ENCODE data around the gene AKAP17A.

AKAP17A gene

GRCh38 chrX:1600406-1601050, 9.1 kb downstream of the AKAP17A start:
- no peaks in the 10 kb centered on the region for H3K27me3 ChIP-seq (ENCODE audit: insufficient read depth, poor library complexity, severe bottlenecking)
- DNase-seq (ENCODE audit: low read depth in 1 of 2, low spot score in 1 of 2): no peak
- H3K27ac ChIP-seq (replicated peaks): no peak overlapping the region
- TF ChIP-seq CTCF (IDR thresholded peaks at IDR 0.05; ENCODE audit: insufficient read depth, low read length) (no peak), SPI1 (IDR thresholded peaks at IDR 0.05; ENCODE audit: borderline replicate concordance, low read depth) (no peak), GABPA (IDR thresholded peaks at IDR 0.05; ENCODE audit: low read depth) (no peak), REST (IDR thresholded peaks at IDR 0.05; ENCODE audit: insufficient replicate concordance, low read depth) (no peak), POLR2AphosphoS5 (IDR thresholded peaks at IDR 0.05; ENCODE audit: low read depth) (no peak)
- no peak overlapping the region for H3K4me3 ChIP-seq (replicated peaks; ENCODE audit: insufficient read depth, low read length)

- Histone ChIP-seq H3K27ac (replicated peaks) (no peak overlapping the region), H3K27me3 (ENCODE audit: insufficient read depth, poor library complexity, severe bottlenecking) (no peaks in the 10 kb centered on the region), H3K4me3 (replicated peaks; ENCODE audit: insufficient read depth, low read length) (no peak overlapping the region)
- DNase-seq (ENCODE audit: low read depth in 1 of 2, low spot score in 1 of 2): no peak
- no peak for TF ChIP-seq POLR2AphosphoS5 (IDR thresholded peaks at IDR 0.05; ENCODE audit: low read depth)
These were observed 9.8 kb downstream of the AKAP17A start for GRCh38 chrX:1601051-1601767.

- H3K27me3 ChIP-seq (ENCODE audit: insufficient read depth, poor library complexity, severe bottlenecking): no peaks in the 10 kb centered on the region
- H3K27ac ChIP-seq (replicated peaks): no peak overlapping the region
- no peak overlapping the region for H3K4me3 ChIP-seq (replicated peaks; ENCODE audit: insufficient read depth, low read length)
- TF ChIP-seq CTCF (IDR thresholded peaks at IDR 0.05; ENCODE audit: insufficient read depth, low read length) (no peak), SPI1 (IDR thresholded peaks at IDR 0.05; ENCODE audit: borderline replicate concordance, low read depth) (no peak), GABPA (IDR thresholded peaks at IDR 0.05; ENCODE audit: low read depth) (no peak)
- DNase-seq (ENCODE audit: low read depth in 1 of 2, low spot score in 1 of 2): no peak
These were observed 10.3 kb downstream of the AKAP17A start for GRCh38 chrX:1601768-1602085.

- no peak for DNase-seq (ENCODE audit: low read depth in 1 of 2, low spot score in 1 of 2)
- H3K27ac ChIP-seq (replicated peaks): no peak overlapping the region
- no peak overlapping the region for H3K4me3 ChIP-seq (replicated peaks; ENCODE audit: insufficient read depth, low read length)
- TF ChIP-seq POLR2AphosphoS5 (IDR thresholded peaks at IDR 0.05; ENCODE audit: low read depth) (no peak), SPI1 (IDR thresholded peaks at IDR 0.05; ENCODE audit: borderline replicate concordance, low read depth) (no peak), REST (IDR thresholded peaks at IDR 0.05; ENCODE audit: insufficient replicate concordance, low read depth) (no peak), CTCF (IDR thresholded peaks at IDR 0.05; ENCODE audit: insufficient read depth, low read length) (no peak), GABPA (IDR thresholded peaks at IDR 0.05; ENCODE audit: low read depth) (no peak)
- no peaks in the 10 kb centered on the region for H3K27me3 ChIP-seq (ENCODE audit: insufficient read depth, poor library complexity, severe bottlenecking)
These were observed 10.9 kb downstream of the AKAP17A start for GRCh38 chrX:1602299-1602698.

All from HL-60 (cell line).